Neuronal stem cell (in vitro differentiated cells): ENCODE data around the gene ATP5MG.

ENCODE experiments used
- DNase-seq: peaks from one replicate; pipeline ENCODE4 v3.0.0-alpha.2; 2013; ENCODE audit warnings: low spot score
- H2AFZ ChIP-seq: one replicate; pipeline ENCODE4 v1.6.1; 2013; ENCODE audit warnings: mild to moderate bottlenecking, low read length, inconsistent platforms
- H2AK5ac ChIP-seq: 2 replicates; pipeline ENCODE4 v1.6.1; 2013; ENCODE audit warnings: low read depth, mild to moderate bottlenecking, inconsistent platforms, low read length, moderate library complexity, mixed read lengths
- H2BK120ac ChIP-seq: 2 replicates; pipeline ENCODE4 v1.6.1; 2013; ENCODE audit warnings: low read depth, mild to moderate bottlenecking, inconsistent platforms, low read length, moderate library complexity, mixed read lengths
- H2BK12ac ChIP-seq: one replicate; pipeline ENCODE4 v1.6.1; 2013; ENCODE audit warnings: low read length, inconsistent platforms
- H2BK15ac ChIP-seq: 2 replicates; pipeline ENCODE4 v1.6.1; 2013; ENCODE audit warnings: mild to moderate bottlenecking, low read length, inconsistent platforms, mixed read lengths
- H2BK5ac ChIP-seq: one replicate; pipeline ENCODE4 v1.6.1; 2013; ENCODE audit warnings: inconsistent platforms, mild to moderate bottlenecking, low read length, moderate library complexity
- H3K14ac ChIP-seq: one replicate; pipeline ENCODE4 v1.6.1; 2013; ENCODE audit warnings: low read length, inconsistent platforms
- H3K18ac ChIP-seq: 2 replicates; pipeline ENCODE4 v1.6.1; 2013; ENCODE audit warnings: low read length, inconsistent platforms
- H3K23ac ChIP-seq: 2 replicates; pipeline ENCODE4 v1.6.1; 2013; ENCODE audit warnings: low read depth, mild to moderate bottlenecking, mixed read lengths, low read length, inconsistent platforms; ENCODE audit not compliant: poor library complexity
- H3K27ac ChIP-seq: replicated peaks from 3 replicates; pipeline ENCODE4 v1.5.1; 2013; ENCODE audit warnings: low read length, inconsistent platforms
- H3K27me3 ChIP-seq, 3 experiments: 2 replicates each; pipeline ENCODE4 v1.6.1; 2013; ENCODE audit warnings: low read length in 3 of 3, mild to moderate bottlenecking in 2 of 3, inconsistent platforms in 1 of 3, low read depth in 1 of 3, mixed read lengths in 1 of 3, moderate library complexity in 1 of 3; ENCODE audit not compliant: control insufficient read depth in 3 of 3, insufficient read depth in 3 of 3
- H3K36me3 ChIP-seq, 2 donors: replicated peaks in 1 of 2; 2 replicates each; pipeline ENCODE4 v1.6.1; 2013; ENCODE audit warnings: low read length in 2 of 2; ENCODE audit not compliant: control insufficient read depth in 2 of 2, insufficient read depth in 2 of 2
- H3K4ac ChIP-seq: 2 replicates; pipeline ENCODE4 v1.6.1; 2013; ENCODE audit warnings: inconsistent platforms, mild to moderate bottlenecking, low read length, moderate library complexity
- H3K4me1 ChIP-seq, 2 donors: 1 replicate in 1 of 2; 2 replicates in 1 of 2; pipeline ENCODE4 v1.6.1; 2013; ENCODE audit warnings: low read length in 2 of 2, low read depth in 1 of 2; ENCODE audit not compliant: control insufficient read depth in 2 of 2, insufficient read depth in 1 of 2
- H3K4me2 ChIP-seq: one replicate; pipeline ENCODE4 v1.6.1; 2013; ENCODE audit warnings: mild to moderate bottlenecking, low read length, inconsistent platforms; ENCODE audit not compliant: insufficient read depth, poor library complexity, severe bottlenecking
- H3K4me3 ChIP-seq, 2 donors: 2 replicates each; pipeline ENCODE4 v1.5.1; 2013; ENCODE audit warnings: low read length in 2 of 2, mild to moderate bottlenecking in 2 of 2, inconsistent platforms in 1 of 2, moderate library complexity in 1 of 2
- H3K79me1 ChIP-seq: one replicate; pipeline ENCODE4 v1.6.1; 2013; ENCODE audit warnings: low read depth, mild to moderate bottlenecking, inconsistent platforms, low read length, moderate library complexity
- H3K9ac ChIP-seq: one replicate; pipeline ENCODE4 v1.6.1; 2013; ENCODE audit warnings: mild to moderate bottlenecking, low read depth, low read length, inconsistent platforms; ENCODE audit not compliant: poor library complexity
- H3K9me3 ChIP-seq, 2 donors: replicated peaks in 1 of 2; 2 replicates each; pipeline versions ENCODE3 to v1.6.1; 2013; ENCODE audit warnings: low read length in 2 of 2, mild to moderate bottlenecking in 2 of 2, inconsistent platforms in 1 of 2, low read depth in 1 of 2, mixed read lengths in 1 of 2, moderate library complexity in 1 of 2; ENCODE audit not compliant: control insufficient read depth in 2 of 2, insufficient read depth in 1 of 2
- H4K8ac ChIP-seq: one replicate; pipeline ENCODE4 v1.6.1; 2013; ENCODE audit warnings: low read depth, mild to moderate bottlenecking, inconsistent platforms, low read length, moderate library complexity
- H4K91ac ChIP-seq: one replicate; pipeline ENCODE4 v1.6.1; 2013; ENCODE audit warnings: low read length, low read depth, mild to moderate bottlenecking, inconsistent platforms; ENCODE audit not compliant: poor library complexity
- WGBS, 2 donors: extraction: QIAGEN DNeasy Blood & Tissue Kit; methylation state at CpG; one replicate each; pipeline ENCODE4 v1.1.7; 2013; ENCODE audit warnings: missing lambda C conversion rate in 2 of 2, mixed read lengths in 1 of 2; ENCODE audit not compliant: insufficient read length in 2 of 2, insufficient replicate concordance in 1 of 2; ENCODE audit errors: extremely low coverage in 2 of 2; 5-methylcytosine and 5-hydroxymethylcytosine counted together

Gene ATP5MG

GRCh38 chr11:118379497-118379896 is 21.9 kb upstream of the ATP5MG start:
- Histone ChIP-seq H2BK120ac (no peak overlapping the region), H3K4me2 (no peak overlapping the region), H2BK12ac (no peak overlapping the region), H4K91ac (no peak overlapping the region), H3K36me3 (peaks cover 25 to 94% of the 10 kb centered on the region in 2 donors), H4K8ac (no peak overlapping the region), H3K4me3 (no peak overlapping the region), H3K23ac (no peak overlapping the region), H3K4ac (no peak overlapping the region), H3K79me1 (no peaks in the 10 kb centered on the region), H3K18ac (no peak overlapping the region), H2AK5ac (no peak overlapping the region), H3K27me3 (no peaks in the 10 kb centered on the region), H3K9ac (no peak overlapping the region), H3K9me3 (no peaks in the 10 kb centered on the region), H3K27ac (no peak overlapping the region), H2BK15ac (no peak overlapping the region), H2AFZ (no peak overlapping the region), H2BK5ac (no peak overlapping the region), H3K14ac (no peak overlapping the region), H3K4me1 (no peaks in the 10 kb centered on the region)
- no CpG with 5 or more reads among the region's 4 CpGs for WGBS, 2 donors
- no peak for DNase-seq

- H3K4me1 ChIP-seq, result no peaks in the 10 kb centered on the region
- H3K14ac ChIP-seq, result no peak overlapping the region
- H3K4me3 ChIP-seq, result no peak overlapping the region
- H3K27ac ChIP-seq, result no peak overlapping the region
- H3K9ac ChIP-seq, result no peak overlapping the region
- no peak overlapping the region for H3K4ac ChIP-seq
- no peak overlapping the region for H3K18ac ChIP-seq
- no peaks in the 10 kb centered on the region for H3K79me1 ChIP-seq
- no peak overlapping the region for H4K91ac ChIP-seq
- no peak overlapping the region for H2AK5ac ChIP-seq
- no peak overlapping the region for H4K8ac ChIP-seq
- H2BK12ac ChIP-seq, result no peak overlapping the region
- no peak overlapping the region for H3K23ac ChIP-seq
- no peak overlapping the region for H2BK15ac ChIP-seq
- H3K27me3 ChIP-seq, result no peaks in the 10 kb centered on the region
- no peak overlapping the region for H3K4me2 ChIP-seq
- H2BK120ac ChIP-seq, result no peak overlapping the region
- no peak for DNase-seq
- peaks cover 27 to 97% of the 10 kb centered on the region in 2 donors for H3K36me3 ChIP-seq
- no peaks in the 10 kb centered on the region for H3K9me3 ChIP-seq
- H2BK5ac ChIP-seq, result no peak overlapping the region
- no peak overlapping the region for H2AFZ ChIP-seq
Measured at GRCh38 chr11:118380571-118380970, 20.8 kb upstream of the ATP5MG start.

GRCh38 chr11:118382954-118383353 is 18.5 kb upstream of the ATP5MG start:
- WGBS, 2 donors, result no CpG with 5 or more reads among the region's 3 CpGs
- no peaks in the 10 kb centered on the region for H3K4me1 ChIP-seq
- H2BK12ac ChIP-seq, result no peak overlapping the region
- no peak overlapping the region for H3K18ac ChIP-seq
- no peak overlapping the region for H3K23ac ChIP-seq
- no peak overlapping the region for H4K8ac ChIP-seq
- no peaks in the 10 kb centered on the region for H3K9me3 ChIP-seq
- no peak overlapping the region for H3K4me3 ChIP-seq
- H2AK5ac ChIP-seq, result no peak overlapping the region
- no peak overlapping the region for H3K4me2 ChIP-seq
- H3K27me3 ChIP-seq, result no peaks in the 10 kb centered on the region
- H4K91ac ChIP-seq, result no peak overlapping the region
- H3K27ac ChIP-seq, result no peak overlapping the region
- H3K36me3 ChIP-seq, result peaks cover 34 to 100% of the 10 kb centered on the region in 2 donors
- no peaks in the 10 kb centered on the region for H3K79me1 ChIP-seq
- H2BK5ac ChIP-seq, result no peak overlapping the region
- H3K14ac ChIP-seq, result no peak overlapping the region
- no peak overlapping the region for H2BK120ac ChIP-seq
- H2AFZ ChIP-seq, result no peak overlapping the region
- no peak overlapping the region for H3K9ac ChIP-seq
- H2BK15ac ChIP-seq, result no peak overlapping the region
- no peak overlapping the region for H3K4ac ChIP-seq
- DNase-seq, result no peak

DNA sequence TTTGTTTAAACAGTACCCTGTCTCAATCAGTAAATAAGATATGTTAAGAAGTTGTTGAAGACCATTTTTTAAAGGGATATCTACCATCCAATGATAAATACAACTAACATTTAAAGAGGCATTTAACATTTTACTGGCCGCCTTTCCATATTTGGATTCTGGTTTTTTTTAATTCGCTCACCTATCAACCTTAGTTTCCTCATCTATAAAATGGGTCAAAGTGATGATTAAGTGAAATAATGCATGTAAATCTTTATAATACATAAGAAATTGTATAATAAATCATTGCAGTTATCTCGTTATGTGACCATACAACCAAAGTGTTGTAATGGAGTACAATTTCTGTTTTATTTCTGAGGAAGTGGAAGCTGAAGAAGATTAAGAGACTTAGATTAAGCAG is 17.7 kb upstream of the ATP5MG start:
- H2BK15ac ChIP-seq, result no peak overlapping the region
- H3K36me3 ChIP-seq, result peaks cover 34 to 100% of the 10 kb centered on the region in 2 donors
- WGBS, 2 donors, result no CpG with 5 or more reads among the region's 3 CpGs
- H2BK12ac ChIP-seq, result no peak overlapping the region
- no peak overlapping the region for H3K14ac ChIP-seq
- H2AFZ ChIP-seq, result no peak overlapping the region
- H2BK5ac ChIP-seq, result no peak overlapping the region
- no peak overlapping the region for H4K91ac ChIP-seq
- no peak for DNase-seq
- H3K4me1 ChIP-seq, result no peaks in the 10 kb centered on the region
- H2BK120ac ChIP-seq, result no peak overlapping the region
- no peak overlapping the region for H3K4me3 ChIP-seq
- H3K18ac ChIP-seq, result no peak overlapping the region
- no peaks in the 10 kb centered on the region for H3K27me3 ChIP-seq
- no peaks in the 10 kb centered on the region for H3K9me3 ChIP-seq
- H3K23ac ChIP-seq, result no peak overlapping the region
- H3K27ac ChIP-seq, result no peak overlapping the region
- H3K4me2 ChIP-seq, result no peak overlapping the region
- H3K79me1 ChIP-seq, result no peaks in the 10 kb centered on the region
- no peak overlapping the region for H3K9ac ChIP-seq
- H3K4ac ChIP-seq, result no peak overlapping the region
- H2AK5ac ChIP-seq, result no peak overlapping the region
- H4K8ac ChIP-seq, result no peak overlapping the region
